Rectal smooth muscle tissue (tissue), 1 donor: ENCODE measurements around the gene F5.

Experiments used
- H3K27ac ChIP-seq: one replicate; pipeline ENCODE4 v1.7.0; 2013; ENCODE audit warnings: low read depth, low read length, inconsistent platforms
- H3K27me3 ChIP-seq: one replicate; pipeline ENCODE4 v1.7.0; 2013; ENCODE audit warnings: low read length; ENCODE audit not compliant: control insufficient read depth, insufficient read depth
- H3K36me3 ChIP-seq: one replicate; pipeline ENCODE4 v1.7.0; 2013; ENCODE audit warnings: low read length; ENCODE audit not compliant: control insufficient read depth, insufficient read depth
- H3K4me1 ChIP-seq: one replicate; pipeline ENCODE4 v1.7.0; 2013; ENCODE audit warnings: low read length; ENCODE audit not compliant: control insufficient read depth, insufficient read depth
- H3K4me3 ChIP-seq: one replicate; pipeline ENCODE4 v1.7.0; 2013; ENCODE audit warnings: low read length
- H3K9ac ChIP-seq: one replicate; pipeline ENCODE4 v1.7.0; 2013; ENCODE audit warnings: low read length

The F5 gene

GRCh38 chr1:169610108-169610507, 23.8 kb upstream of the F5 start:
- Histone ChIP-seq H3K27me3 (no peaks in the 10 kb centered on the region), H3K4me3 (no peak overlapping the region), H3K9ac (no peak overlapping the region), H3K36me3 (no peaks in the 10 kb centered on the region), H3K4me1 (no peaks in the 10 kb centered on the region), H3K27ac (no peak overlapping the region)

GRCh38 chr1:169608226-169608625, 21.9 kb upstream of the F5 start:
- Histone ChIP-seq H3K27ac (no peak overlapping the region), H3K4me1 (no peaks in the 10 kb centered on the region), H3K9ac (no peak overlapping the region), H3K36me3 (no peaks in the 10 kb centered on the region), H3K27me3 (no peaks in the 10 kb centered on the region), H3K4me3 (no peak overlapping the region)

GRCh38 chr1:169604781-169605560, 18.7 kb upstream of the F5 start:
- Histone ChIP-seq H3K4me3 (no peak overlapping the region), H3K27me3 (no peaks in the 10 kb centered on the region), H3K4me1 (no peaks in the 10 kb centered on the region), H3K9ac (no peak overlapping the region), H3K36me3 (no peaks in the 10 kb centered on the region), H3K27ac (no peak overlapping the region)

- Histone ChIP-seq H3K27me3 (no peaks in the 10 kb centered on the region), H3K36me3 (no peaks in the 10 kb centered on the region), H3K9ac (no peak overlapping the region), H3K27ac (no peak overlapping the region), H3K4me1 (no peaks in the 10 kb centered on the region), H3K4me3 (no peak overlapping the region)
Observed at GRCh38 chr1:169601096-169601881, 15.0 kb upstream of the F5 start.

- Histone ChIP-seq H3K4me3 (no peak overlapping the region), H3K27ac (no peak overlapping the region), H3K36me3 (no peaks in the 10 kb centered on the region), H3K9ac (no peak overlapping the region), H3K4me1 (no peaks in the 10 kb centered on the region), H3K27me3 (no peaks in the 10 kb centered on the region)
Observed at GRCh38 chr1:169595764-169596711, 9.8 kb upstream of the F5 start.

GRCh38 chr1:169594391-169594790, 8.1 kb upstream of the F5 start:
- H3K27ac ChIP-seq: no peak overlapping the region
- no peaks in the 10 kb centered on the region for H3K4me1 ChIP-seq
- H3K4me3 ChIP-seq: no peak overlapping the region
- H3K9ac ChIP-seq: no peak overlapping the region
- no peaks in the 10 kb centered on the region for H3K27me3 ChIP-seq
- no peaks in the 10 kb centered on the region for H3K36me3 ChIP-seq

- no peak overlapping the region for H3K4me3 ChIP-seq
- no peaks in the 10 kb centered on the region for H3K27me3 ChIP-seq
- H3K4me1 ChIP-seq: peaks cover 2% of the 10 kb centered on the region
- no peak overlapping the region for H3K9ac ChIP-seq
- no peak overlapping the region for H3K27ac ChIP-seq
- no peaks in the 10 kb centered on the region for H3K36me3 ChIP-seq
Observed at GRCh38 chr1:169590932-169591331, 4.7 kb upstream of the F5 start.

- H3K27ac ChIP-seq: no peak overlapping the region
- peaks cover 2% of the 10 kb centered on the region for H3K4me1 ChIP-seq
- no peaks in the 10 kb centered on the region for H3K36me3 ChIP-seq
- H3K27me3 ChIP-seq: no peaks in the 10 kb centered on the region
- H3K9ac ChIP-seq: no peak overlapping the region
- no peak overlapping the region for H3K4me3 ChIP-seq
Observed at GRCh38 chr1:169588785-169589485, 2.7 kb upstream of the F5 start.

- H3K36me3 ChIP-seq: no peaks in the 10 kb centered on the region
Observed at GRCh38 chr1:169588112-169588511, 1.8 kb upstream of the F5 start.

GRCh38 chr1:169586067-169586394, 250 bp downstream of the F5 start:
- Histone ChIP-seq H3K4me3 (peak overlapping the region; percentile 46), H3K4me1 (peaks cover 2% of the 10 kb centered on the region), H3K36me3 (no peaks in the 10 kb centered on the region), H3K9ac (no peak overlapping the region), H3K27ac (no peak overlapping the region), H3K27me3 (no peaks in the 10 kb centered on the region)

More at GRCh38 chr1:169588112-169588511, 1.8 kb upstream of the F5 start:
- Histone ChIP-seq H3K27me3 (no peaks in the 10 kb centered on the region), H3K27ac (no peak overlapping the region), H3K4me3 (no peak overlapping the region), H3K4me1 (peaks cover 2% of the 10 kb centered on the region), H3K9ac (no peak overlapping the region)

- Histone ChIP-seq H3K27me3 (no peaks in the 10 kb centered on the region), H3K4me1 (peaks cover 2% of the 10 kb centered on the region), H3K36me3 (no peaks in the 10 kb centered on the region), H3K9ac (no peak overlapping the region), H3K4me3 (no peak overlapping the region), H3K27ac (no peak overlapping the region)
Observed at GRCh38 chr1:169585181-169585580, 1.1 kb downstream of the F5 start.
